Neural cell (in vitro differentiated cells): Measurements from ENCODE around the gene NOL4L. TPM values are rescaled to one million over a fixed set of nuclear protein-coding genes. Genes with fewer than 3 reads are reported as not detected.

Experiments used
- H2AFZ ChIP-seq: fragments of 200-600, 300-800 bp; sonication (generic), shearing (Covaris generic); 2 replicates; pipeline ENCODE4 v1.6.0; 2014; ENCODE audit warnings: low read depth, mild to moderate bottlenecking, antibody characterized with exemption, low read length, moderate library complexity
- H3F3A ChIP-seq: fragments of 200-600 bp; shearing (Covaris generic); 2 replicates; pipeline ENCODE4 v1.6.1; 2016; ENCODE audit warnings: mild to moderate bottlenecking, moderate library complexity, mixed read lengths, antibody characterized with exemption, low read length; ENCODE audit not compliant: insufficient read depth, poor library complexity, severe bottlenecking
- H3K27ac ChIP-seq: fragments of 200-600, 300-800 bp; sonication (generic), shearing (Covaris generic); 2 replicates; pipeline ENCODE4 v1.5.1; 2014; ENCODE audit warnings: mild to moderate bottlenecking, low read length, moderate library complexity
- H3K27me3 ChIP-seq: fragments of 300-800, 200-600 bp; sonication (generic), shearing (Covaris generic); 2 replicates; pipeline ENCODE4 v1.6.0; 2014; ENCODE audit warnings: mild to moderate bottlenecking, low read depth, low read length, moderate library complexity; ENCODE audit not compliant: insufficient read depth
- H3K36me3 ChIP-seq: fragments of 300-800, 200-600 bp; sonication (generic), shearing (Covaris generic); 2 replicates; pipeline ENCODE4 v1.5.1; 2014; ENCODE audit warnings: mild to moderate bottlenecking, antibody characterized with exemption, low read length, moderate library complexity; ENCODE audit not compliant: insufficient read depth
- H3K4me2 ChIP-seq: fragments of 300-800, 200-600 bp; sonication (generic), shearing (Covaris generic); 2 replicates; pipeline ENCODE4 v1.6.0; 2014; ENCODE audit warnings: mild to moderate bottlenecking, low read length
- H3K4me3 ChIP-seq: fragments of 300-800, 200-600 bp; sonication (generic), shearing (Covaris generic); 2 replicates; pipeline ENCODE4 v1.5.1; 2014; ENCODE audit warnings: mild to moderate bottlenecking, low read length, moderate library complexity
- H3K79me2 ChIP-seq: fragments of 200-600 bp; shearing (Covaris generic); replicated peaks from 2 replicates; pipeline ENCODE4 v1.6.0; 2014; ENCODE audit warnings: mild to moderate bottlenecking, low read length, moderate library complexity; ENCODE audit not compliant: insufficient read depth
- H3K9ac ChIP-seq: fragments of 300-800, 200-600 bp; sonication (generic), shearing (Covaris generic); 2 replicates; pipeline ENCODE4 v1.6.1; 2016; ENCODE audit warnings: mild to moderate bottlenecking, low read length, mixed read lengths
- H3K9me2 ChIP-seq: fragments of 200-600 bp; shearing (Covaris generic); 2 replicates; pipeline ENCODE4 v1.6.1; 2016; ENCODE audit warnings: mild to moderate bottlenecking, low read length, mixed read lengths; ENCODE audit not compliant: insufficient read depth
- H3K9me3 ChIP-seq: fragments of 200-600, 300-800 bp; sonication (generic), shearing (Covaris generic); 2 replicates; pipeline ENCODE4 v1.6.1; 2016; ENCODE audit warnings: mild to moderate bottlenecking, mixed run types, low read length, moderate library complexity, mixed read lengths
- H4K20me1 ChIP-seq: fragments of 200-600 bp; shearing (Covaris generic); 2 replicates; pipeline ENCODE4 v1.6.1; 2016; ENCODE audit warnings: mild to moderate bottlenecking, mixed run types; ENCODE audit not compliant: insufficient read depth
- CTCF ChIP-seq: fragments of 450-650 bp; IDR thresholded peaks from 2 replicates; pipeline ENCODE4 v1.5.1; 2014; ENCODE audit warnings: antibody characterized with exemption, mild to moderate bottlenecking, moderate library complexity; ENCODE audit not compliant: poor library complexity, severe bottlenecking
- EP300 ChIP-seq: fragments of 450-650 bp; conservative IDR thresholded peaks from 2 replicates; pipeline ENCODE4 v1.6.1; 2014; ENCODE audit warnings: antibody characterized with exemption, mild to moderate bottlenecking, moderate library complexity; ENCODE audit not compliant: poor library complexity, severe bottlenecking
- EZH2 ChIP-seq: fragments of 200-600, 300-800 bp; shearing (Covaris generic), sonication (generic); IDR thresholded peaks from 2 replicates; pipeline ENCODE4 v1.6.1; 2014; ENCODE audit warnings: antibody characterized with exemption, low read length, borderline replicate concordance, mild to moderate bottlenecking; ENCODE audit not compliant: insufficient read depth, poor library complexity, severe bottlenecking
- MXI1 ChIP-seq: fragments of 450-650 bp; conservative IDR thresholded peaks from 2 replicates; pipeline ENCODE4 v1.6.1; 2014; ENCODE audit warnings: antibody characterized with exemption, mild to moderate bottlenecking; ENCODE audit not compliant: poor library complexity, severe bottlenecking
- POLR2AphosphoS5 ChIP-seq: IDR thresholded peaks from 2 replicates; pipeline ENCODE4 v1.6.1; 2012
- RAD21 ChIP-seq: fragments of 450-650 bp; conservative IDR thresholded peaks from 2 replicates; pipeline ENCODE4 v1.6.1; 2014; ENCODE audit warnings: antibody characterized with exemption, mild to moderate bottlenecking, moderate library complexity
- REST ChIP-seq: IDR thresholded peaks from 2 replicates; pipeline ENCODE4 v1.6.1; 2012; ENCODE audit warnings: borderline replicate concordance
- SMC3 ChIP-seq: fragments of 450-650 bp; conservative IDR thresholded peaks from 2 replicates; pipeline ENCODE4 v1.6.1; 2014; ENCODE audit warnings: antibody characterized with exemption, mild to moderate bottlenecking, moderate library complexity; ENCODE audit not compliant: poor library complexity
- TAF1 ChIP-seq: IDR thresholded peaks from 2 replicates; pipeline ENCODE4 v1.6.1; 2012; ENCODE audit warnings: low read depth
- polyA plus RNA-seq: library from polyadenylated mRNA; depleted of rRNA; stranded (reverse); fragments of >200 nt; gene quantifications from 2 replicates; pipeline ENCODE4 v1.2.3, GENCODE V29; 2014

Gene NOL4L
- polyA plus RNA-seq, 1 donor from 2014 or later = 20.4 TPM

GRCh38 chr20:32589769-32590168 is 4.6 kb upstream of the NOL4L start:
- no peaks in the 10 kb centered on the region for H3K79me2 ChIP-seq
- H3K9ac ChIP-seq = no peak overlapping the region
- H3K9me2 ChIP-seq = no peaks in the 10 kb centered on the region
- no peak overlapping the region for H2AFZ ChIP-seq
- no peaks in the 10 kb centered on the region for H3K36me3 ChIP-seq
- H4K20me1 ChIP-seq = no peaks in the 10 kb centered on the region
- H3K4me2 ChIP-seq = no peak overlapping the region
- H3K27ac ChIP-seq = no peak overlapping the region
- TF ChIP-seq REST = no peak
- TF ChIP-seq POLR2AphosphoS5 = no peak
- TF ChIP-seq CTCF = no peak
- TF ChIP-seq EZH2 = no peak
- TF ChIP-seq RAD21 = no peak
- TF ChIP-seq MXI1 = no peak
- no peak for TF ChIP-seq TAF1
- no peak for TF ChIP-seq EP300
- TF ChIP-seq SMC3 = no peak
- no peaks in the 10 kb centered on the region for H3K9me3 ChIP-seq
- no peak overlapping the region for H3K4me3 ChIP-seq
- H3F3A ChIP-seq = no peaks in the 10 kb centered on the region
- H3K27me3 ChIP-seq = no peaks in the 10 kb centered on the region

GRCh38 chr20:32589256-32589655 is 4.1 kb upstream of the NOL4L start:
- TF ChIP-seq REST = no peak
- no peak for TF ChIP-seq MXI1
- TF ChIP-seq SMC3 = no peak
- no peak for TF ChIP-seq EP300
- TF ChIP-seq CTCF = no peak
- no peak for TF ChIP-seq POLR2AphosphoS5
- no peak for TF ChIP-seq TAF1
- no peak for TF ChIP-seq EZH2
- no peak for TF ChIP-seq RAD21

More at GRCh38 chr20:32589256-32589655, 4.1 kb upstream of the NOL4L start:
- no peaks in the 10 kb centered on the region for H3F3A ChIP-seq
- H3K79me2 ChIP-seq = no peaks in the 10 kb centered on the region
- no peak overlapping the region for H3K9ac ChIP-seq
- H4K20me1 ChIP-seq = no peaks in the 10 kb centered on the region
- H3K9me2 ChIP-seq = no peaks in the 10 kb centered on the region
- no peak overlapping the region for H3K4me2 ChIP-seq
- H2AFZ ChIP-seq = no peak overlapping the region
- H3K9me3 ChIP-seq = no peaks in the 10 kb centered on the region
- no peaks in the 10 kb centered on the region for H3K36me3 ChIP-seq
- H3K27ac ChIP-seq = no peak overlapping the region
- H3K4me3 ChIP-seq = no peak overlapping the region
- no peaks in the 10 kb centered on the region for H3K27me3 ChIP-seq
